GM19438 (cell line): ENCODE measurements around the gene PAXX.

ENCODE experiments used
- ATAC-seq: cut with Tn5 transposase; IDR thresholded peaks from one replicate; pipeline ENCODE4 v1.9.1; 2021; ENCODE audit warnings: low read depth; ENCODE audit not compliant: unreplicated experiment

The PAXX gene

GRCh38 chr9:137015540-137015930 lies 23.3 kb downstream of the PAXX start:
- ATAC-seq, result no peak

- no peak for ATAC-seq
Measured at GRCh38 chr9:137015976-137016375, 23.8 kb downstream of the PAXX start.

GRCh38 chr9:137016436-137016835 lies 24.2 kb downstream of the PAXX start:
- no peak for ATAC-seq

DNA sequence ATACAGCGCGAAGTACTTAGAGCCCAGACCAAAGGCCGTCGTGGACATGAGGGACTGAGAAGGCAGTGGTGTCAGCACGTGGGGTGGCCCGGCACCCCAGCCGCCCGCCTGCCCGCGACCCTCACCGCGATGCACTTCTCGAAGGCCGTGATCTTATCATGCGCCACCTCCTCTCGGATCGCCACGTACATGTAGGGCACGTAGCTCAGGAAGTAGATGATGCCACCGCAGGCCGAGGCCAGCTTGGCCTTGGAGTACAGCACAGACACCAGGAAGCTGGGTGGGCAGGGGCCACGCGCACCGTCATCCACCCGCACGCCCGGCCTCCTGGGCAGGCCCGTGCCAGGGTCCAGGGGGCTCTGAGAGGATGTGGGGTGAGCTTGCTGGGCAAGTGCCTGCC lies 24.8 kb downstream of the PAXX start:
- ATAC-seq, result no peak

GRCh38 chr9:137017791-137018497 lies 25.7 kb downstream of the PAXX start:
- no peak for ATAC-seq

DNA sequence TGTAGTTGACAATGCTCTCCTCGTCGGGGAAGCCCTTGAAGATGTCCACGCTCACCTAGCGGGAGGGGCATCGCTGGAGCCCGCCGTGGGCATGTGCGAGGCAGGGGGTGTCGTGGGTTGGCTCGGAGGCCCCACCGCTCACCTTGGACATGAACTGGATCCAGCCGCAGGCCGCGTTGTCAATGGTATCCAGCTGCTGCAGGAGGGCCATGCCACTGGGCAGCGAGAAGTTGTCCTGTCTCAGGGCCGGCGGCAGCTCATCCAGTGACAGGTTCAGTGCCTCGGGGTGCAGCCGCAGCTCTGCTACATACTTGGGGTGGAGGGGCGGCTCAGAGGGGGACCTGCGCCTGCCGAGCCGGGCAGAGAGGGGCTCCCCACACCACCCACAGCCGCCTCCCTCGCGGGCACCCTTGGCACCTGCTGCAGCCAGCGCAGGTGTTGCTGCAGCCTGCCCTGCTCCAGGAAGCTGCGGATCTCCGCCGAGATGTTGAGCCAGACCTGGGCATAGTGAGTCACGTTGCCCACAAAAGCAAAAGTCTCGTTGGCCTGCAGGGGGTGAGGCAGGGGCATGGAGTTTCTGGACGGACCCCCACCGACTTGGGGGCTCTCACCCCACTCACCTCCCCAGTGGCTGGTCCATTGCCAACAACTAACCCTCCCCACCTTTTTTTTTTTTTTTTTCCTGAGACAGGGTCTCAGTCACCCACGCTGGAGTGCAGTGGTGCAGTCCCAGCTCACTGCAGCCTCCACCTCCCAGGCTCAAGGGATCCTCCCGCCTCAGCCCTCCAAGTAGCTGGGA lies 26.7 kb downstream of the PAXX start:
- no peak for ATAC-seq

- ATAC-seq, result no peak
Measured at GRCh38 chr9:137019891-137020683, 27.9 kb downstream of the PAXX start.

DNA sequence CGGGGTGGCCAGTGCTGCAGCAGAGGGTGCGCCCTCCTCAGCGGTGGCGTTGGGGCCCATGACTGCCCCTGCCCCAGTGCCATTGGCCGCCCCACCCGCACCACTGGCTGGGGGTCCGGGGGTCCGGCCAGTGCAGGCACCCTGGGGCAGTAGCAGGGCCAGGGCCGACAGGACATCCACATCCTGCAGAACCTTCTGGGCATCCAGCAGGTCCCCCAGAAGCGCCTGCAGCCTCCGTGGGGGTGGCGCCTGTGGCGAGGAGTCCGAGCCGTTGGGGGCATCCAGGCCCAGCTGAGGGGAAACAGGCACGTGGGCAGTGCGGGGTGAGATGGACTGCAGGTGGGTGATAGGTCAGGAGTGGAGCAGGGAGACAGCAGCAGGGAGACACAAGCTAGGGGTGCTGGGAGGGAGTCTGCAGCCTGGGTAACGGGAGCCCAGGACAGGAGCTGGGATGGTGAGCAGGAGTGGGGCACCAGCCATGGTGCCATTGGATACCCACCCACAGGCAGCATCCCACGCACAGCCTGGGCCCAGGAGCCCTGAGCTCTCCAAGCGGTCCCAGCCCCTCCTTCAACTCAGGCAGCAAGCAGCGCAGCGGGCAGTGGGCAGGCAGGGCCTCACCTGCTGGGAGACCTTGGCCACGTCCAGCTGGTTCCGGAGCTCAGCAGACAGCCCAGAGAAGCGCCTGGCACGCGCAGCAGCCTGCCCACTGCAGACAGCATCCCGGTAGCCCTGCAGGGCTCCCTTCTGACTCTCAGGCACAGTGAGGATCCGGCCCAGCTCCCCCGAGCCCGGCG lies 28.7 kb downstream of the PAXX start:
- no peak for ATAC-seq

DNA sequence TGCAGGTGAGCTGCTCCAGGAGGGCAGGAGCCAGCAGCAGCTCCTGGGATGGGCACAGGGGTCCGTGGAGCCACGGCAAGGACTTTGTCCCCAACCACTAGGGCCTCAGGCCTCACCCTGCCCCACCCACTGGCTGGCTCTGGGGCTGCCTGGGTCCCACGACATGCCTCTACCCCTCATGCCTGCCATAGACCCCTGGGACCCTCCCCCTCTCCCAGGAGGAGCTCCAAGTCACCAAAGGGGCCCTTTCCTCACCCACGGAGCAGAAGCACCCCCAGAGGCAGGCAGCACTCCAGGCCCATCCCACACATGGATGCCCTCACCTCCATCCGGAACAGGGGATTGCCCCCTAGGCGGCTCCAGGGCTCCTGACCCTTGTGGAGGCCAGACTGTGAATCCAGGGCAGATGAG lies 29.4 kb downstream of the PAXX start:
- no peak for ATAC-seq

DNA sequence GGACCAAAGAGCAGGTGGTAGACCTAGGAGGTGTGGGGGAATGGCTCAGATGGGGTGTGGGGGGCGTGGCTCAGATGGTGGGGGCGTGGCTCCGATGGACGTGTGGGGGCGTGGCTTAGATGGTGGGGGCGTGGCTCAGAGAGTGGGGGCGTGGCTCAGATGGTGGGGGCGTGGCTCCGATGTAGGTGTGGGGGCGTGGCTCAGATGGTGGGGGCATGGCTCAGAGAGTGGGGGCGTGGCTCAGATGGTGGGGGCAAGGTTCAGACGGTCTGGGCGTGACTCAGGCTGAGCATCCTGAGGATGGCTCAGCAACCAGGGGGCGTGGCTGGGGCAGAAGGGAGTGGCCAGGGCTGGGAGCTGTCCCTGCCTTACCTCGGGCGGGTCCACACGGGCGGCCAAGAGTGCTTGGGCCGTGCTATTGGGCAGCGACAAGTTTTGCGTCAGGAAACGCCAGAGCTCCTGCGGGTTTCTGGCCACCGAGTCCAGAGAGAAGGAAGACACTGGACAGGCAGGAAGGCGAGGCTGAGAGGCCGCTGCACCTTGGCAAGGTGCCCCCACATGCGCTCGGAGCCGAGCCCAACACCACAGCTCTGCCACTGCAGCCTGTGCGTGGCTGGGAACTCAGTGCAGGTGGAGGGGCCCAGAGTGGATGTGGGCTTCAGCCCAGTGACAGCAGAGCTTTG lies 29.9 kb downstream of the PAXX start:
- ATAC-seq, result no peak

DNA sequence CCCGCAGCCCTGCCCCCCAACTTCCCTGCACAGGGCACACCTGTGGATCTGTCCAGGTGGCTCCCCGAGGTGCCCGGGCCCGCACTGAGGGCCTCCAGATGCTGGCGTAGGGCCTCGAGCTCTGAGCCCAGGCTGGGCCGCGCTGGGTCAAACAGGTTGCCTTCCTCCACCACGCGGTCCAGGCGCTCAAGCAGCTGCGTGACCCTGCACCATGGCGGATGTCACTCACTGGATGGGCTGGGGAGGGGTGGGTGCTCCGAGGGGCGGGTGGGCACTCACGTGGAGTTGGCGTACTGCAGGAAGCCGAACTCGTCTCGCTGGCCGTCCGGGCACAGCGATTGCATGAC lies 30.4 kb downstream of the PAXX start:
- ATAC-seq, result no peak

DNA sequence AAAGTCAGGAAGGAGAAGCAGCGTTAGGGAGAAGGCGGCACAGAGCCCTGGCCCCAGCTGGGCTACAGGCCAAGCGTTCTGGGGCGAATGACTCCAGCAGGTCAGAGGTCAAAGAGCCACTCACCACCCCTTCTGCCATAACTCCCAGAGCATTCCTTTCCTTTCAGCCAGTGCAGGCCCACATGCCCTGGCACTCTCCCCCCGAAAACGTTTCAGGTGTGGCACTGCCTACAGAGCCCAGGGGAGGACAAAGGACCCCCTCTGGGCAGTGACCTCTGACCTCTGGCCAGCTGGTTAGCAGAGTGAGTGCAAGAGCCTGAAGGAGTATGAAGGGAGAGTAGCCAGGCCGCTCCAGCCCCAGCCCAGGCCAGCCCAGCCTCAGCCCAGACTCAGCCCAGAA lies 30.9 kb downstream of the PAXX start:
- ATAC-seq, result no peak

DNA sequence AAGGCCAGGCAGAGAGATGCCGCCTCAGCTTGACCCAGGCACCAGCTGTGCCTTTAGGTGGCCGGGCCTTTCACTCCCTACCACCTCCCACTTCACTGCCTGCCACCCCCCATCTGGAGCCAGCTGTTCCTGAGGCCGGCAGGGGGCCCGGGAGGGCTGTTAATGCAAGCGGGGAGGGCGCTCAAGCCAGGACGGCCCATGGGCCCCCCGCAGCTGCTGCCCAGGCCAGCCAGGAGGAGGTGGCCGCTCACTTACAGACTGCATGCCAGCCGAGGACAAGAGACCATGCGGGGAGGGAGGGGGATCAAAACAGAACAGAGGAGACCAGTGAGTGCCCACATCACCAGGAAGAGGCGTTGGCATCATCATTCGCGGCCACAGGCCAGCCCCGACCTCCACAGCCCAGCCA lies 31.4 kb downstream of the PAXX start:
- no peak for ATAC-seq

GRCh38 chr9:137025517-137025966 lies 33.3 kb downstream of the PAXX start:
- no peak for ATAC-seq

GRCh38 chr9:137026384-137026783 lies 34.2 kb downstream of the PAXX start:
- ATAC-seq, result no peak

DNA sequence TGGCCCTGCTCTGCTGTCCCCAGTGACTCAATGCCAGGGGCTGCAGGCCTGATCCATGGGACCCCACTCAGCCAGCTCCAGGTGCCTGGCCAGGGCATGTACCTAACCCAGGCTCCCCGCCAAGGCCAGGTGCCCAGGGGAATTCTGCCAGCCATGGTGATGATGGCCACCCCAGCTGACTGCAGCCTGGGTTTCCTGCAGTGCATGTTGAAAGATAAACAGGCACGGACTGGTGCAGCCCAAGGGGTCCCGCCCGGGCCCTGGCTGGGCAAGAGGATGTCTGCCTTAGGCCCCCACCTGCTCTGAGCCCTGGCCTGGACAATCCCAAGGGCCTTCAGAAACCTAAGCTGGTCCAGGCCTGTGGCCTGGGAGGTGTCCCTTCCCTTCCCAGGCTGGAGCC lies 34.6 kb downstream of the PAXX start:
- no peak for ATAC-seq

- ATAC-seq, result no peak
Measured at GRCh38 chr9:137027369-137028262, 35.4 kb downstream of the PAXX start, which contains the start of gene ABCA2. Gene ABCA2 (minus strand): TSS chr9:137028237. CDS start chr9:137028140, 97 bp downstream.

- no peak for ATAC-seq
Measured at GRCh38 chr9:137028263-137029057, 36.2 kb downstream of the PAXX start.
